ENCODE data around the gene TSPAN18. TPM values are rescaled to one million over a fixed set of nuclear protein-coding genes. Genes with fewer than 3 reads are reported as not detected.

TSPAN18 gene
- total RNA-seq, 4 donors from 2014 or later: 6.7 to 13.1 (median 7.9) TPM

DNA sequence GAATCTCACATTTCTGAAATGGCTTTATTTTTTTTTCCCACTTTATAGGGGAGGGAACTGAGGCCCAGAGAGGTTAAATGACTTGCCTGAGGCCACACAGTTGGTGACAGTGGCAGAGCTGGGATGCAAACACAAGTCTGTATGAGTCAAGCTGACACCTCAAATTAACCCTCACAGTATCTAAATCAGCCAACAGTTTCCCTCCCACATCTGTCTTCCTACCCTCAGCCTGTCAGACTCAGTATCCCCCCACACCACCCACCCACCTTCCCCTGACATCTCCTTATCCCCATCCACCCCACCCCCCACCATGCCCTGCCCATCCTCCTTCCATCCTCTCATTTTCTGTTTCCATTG, 128.7 kb downstream of the TSPAN18 start:
- no peak overlapping the region for H3K4me3 ChIP-seq
- H3K4me1 ChIP-seq: peaks cover 0 to 8% (median 0%) of the 10 kb centered on the region in 4 donors
- no peaks in the 10 kb centered on the region for H3K36me3 ChIP-seq
- no peak for DNase-seq (ENCODE audit: low spot score in 2 of 2)
- no peaks in the 10 kb centered on the region for H3K27me3 ChIP-seq
- TF ChIP-seq POLR2A (IDR thresholded peaks at IDR 0.05): no peak
- H3K9me3 ChIP-seq: no peaks in the 10 kb centered on the region
- H3K27ac ChIP-seq: no peak overlapping the region

DNA sequence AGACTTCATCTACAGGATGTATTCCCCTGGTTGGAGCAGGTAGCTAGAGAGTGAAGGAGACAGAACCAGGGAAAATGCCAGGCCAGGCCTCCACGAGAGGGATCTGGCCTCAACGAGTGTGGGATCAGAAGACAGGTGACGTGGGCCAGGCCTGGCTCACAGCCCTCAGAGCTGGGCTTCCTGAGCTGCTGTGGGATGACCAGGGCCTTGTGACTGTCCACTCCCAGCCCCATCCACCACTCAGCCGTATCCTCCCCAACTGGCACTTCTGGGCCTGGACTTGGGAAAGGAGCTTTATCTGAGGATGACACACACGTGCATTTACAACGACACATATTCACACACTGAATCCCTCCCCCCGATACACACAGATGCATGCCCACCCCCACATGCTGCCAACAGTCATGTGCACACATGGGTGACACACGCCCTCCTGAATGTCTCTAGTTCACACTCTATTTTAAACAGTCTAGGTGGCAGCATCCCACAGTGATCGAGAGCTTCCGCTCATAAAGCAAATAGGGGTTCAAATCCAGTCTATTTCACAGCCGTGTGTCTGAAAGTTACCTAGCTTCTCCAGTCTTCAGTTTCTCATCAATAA, 130.8 kb downstream of the TSPAN18 start:
- Histone ChIP-seq H3K27me3 (no peaks in the 10 kb centered on the region), H3K4me3 (no peak overlapping the region), H3K36me3 (no peaks in the 10 kb centered on the region), H3K9me3 (no peaks in the 10 kb centered on the region), H3K27ac (no peak overlapping the region), H3K4me1 (peaks cover 0 to 12% (median 8%) of the 10 kb centered on the region in 4 donors)
- TF ChIP-seq POLR2A (IDR thresholded peaks at IDR 0.05): no peak
- no peak for TF ChIP-seq EP300 (IDR thresholded peaks at IDR 0.05)
- TF ChIP-seq, protein P1, sequence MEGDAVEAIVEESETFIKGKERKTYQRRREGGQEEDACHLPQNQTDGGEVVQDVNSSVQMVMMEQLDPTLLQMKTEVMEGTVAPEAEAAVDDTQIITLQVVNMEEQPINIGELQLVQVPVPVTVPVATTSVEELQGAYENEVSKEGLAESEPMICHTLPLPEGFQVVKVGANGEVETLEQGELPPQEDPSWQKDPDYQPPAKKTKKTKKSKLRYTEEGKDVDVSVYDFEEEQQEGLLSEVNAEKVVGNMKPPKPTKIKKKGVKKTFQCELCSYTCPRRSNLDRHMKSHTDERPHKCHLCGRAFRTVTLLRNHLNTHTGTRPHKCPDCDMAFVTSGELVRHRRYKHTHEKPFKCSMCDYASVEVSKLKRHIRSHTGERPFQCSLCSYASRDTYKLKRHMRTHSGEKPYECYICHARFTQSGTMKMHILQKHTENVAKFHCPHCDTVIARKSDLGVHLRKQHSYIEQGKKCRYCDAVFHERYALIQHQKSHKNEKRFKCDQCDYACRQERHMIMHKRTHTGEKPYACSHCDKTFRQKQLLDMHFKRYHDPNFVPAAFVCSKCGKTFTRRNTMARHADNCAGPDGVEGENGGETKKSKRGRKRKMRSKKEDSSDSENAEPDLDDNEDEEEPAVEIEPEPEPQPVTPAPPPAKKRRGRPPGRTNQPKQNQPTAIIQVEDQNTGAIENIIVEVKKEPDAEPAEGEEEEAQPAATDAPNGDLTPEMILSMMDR (IDR thresholded peaks at IDR 0.05): no peak
- 89 to 92% methylated on average over 11 of the region's 11 CpGs for WGBS, 2 donors
- no peak for DNase-seq (ENCODE audit: low spot score in 2 of 2)

DNA sequence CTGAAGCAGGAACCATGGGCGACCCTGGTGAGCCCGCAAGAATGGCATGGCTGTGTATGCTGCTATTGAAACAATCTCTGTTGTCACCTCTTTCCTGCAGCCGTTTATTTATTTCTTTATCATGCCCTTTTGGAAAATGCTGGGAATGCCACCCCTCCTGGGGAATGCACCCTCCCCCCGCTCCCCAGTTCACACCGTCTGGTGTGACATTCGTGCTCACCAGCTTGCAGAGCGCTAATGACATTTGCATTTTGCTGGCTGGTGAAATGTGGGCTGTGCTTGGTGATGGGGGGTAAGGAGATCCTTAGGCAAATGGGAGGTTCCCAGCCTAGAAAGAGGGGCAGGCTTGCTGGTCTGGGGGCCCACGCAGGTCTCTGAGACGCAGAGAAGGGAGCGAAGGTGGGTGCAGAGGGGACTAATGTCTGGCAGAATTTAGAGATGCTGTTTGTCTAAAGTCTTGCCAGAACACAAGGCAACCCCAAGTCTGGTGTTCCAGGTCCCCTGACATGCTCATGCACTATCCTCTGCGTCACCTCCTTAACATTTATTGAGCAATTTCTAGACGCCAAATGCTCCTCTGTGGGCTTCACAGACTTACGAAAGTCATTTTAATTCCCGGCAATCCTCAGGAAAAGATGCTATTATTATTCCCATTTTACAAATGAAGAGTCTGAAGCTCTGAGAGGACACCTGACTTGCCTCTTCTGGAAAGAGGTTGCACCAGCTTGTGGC, 132.2 kb downstream of the TSPAN18 start:
- Histone ChIP-seq H3K27me3 (no peaks in the 10 kb centered on the region), H3K4me3 (no peak overlapping the region), H3K9me3 (no peaks in the 10 kb centered on the region), H3K4me1 (peaks cover 0 to 20% (median 10%) of the 10 kb centered on the region in 4 donors), H3K27ac (no peak overlapping the region), H3K36me3 (no peaks in the 10 kb centered on the region)
- TF ChIP-seq, protein P1 (IDR thresholded peaks at IDR 0.05): no peak
- TF ChIP-seq POLR2A (IDR thresholded peaks at IDR 0.05) (no peak), EP300 (IDR thresholded peaks at IDR 0.05) (no peak)
- DNase-seq (ENCODE audit: low spot score in 2 of 2): no peak
- WGBS, 2 donors: 78 to 80% methylated on average over 14 of the region's 14 CpGs

DNA sequence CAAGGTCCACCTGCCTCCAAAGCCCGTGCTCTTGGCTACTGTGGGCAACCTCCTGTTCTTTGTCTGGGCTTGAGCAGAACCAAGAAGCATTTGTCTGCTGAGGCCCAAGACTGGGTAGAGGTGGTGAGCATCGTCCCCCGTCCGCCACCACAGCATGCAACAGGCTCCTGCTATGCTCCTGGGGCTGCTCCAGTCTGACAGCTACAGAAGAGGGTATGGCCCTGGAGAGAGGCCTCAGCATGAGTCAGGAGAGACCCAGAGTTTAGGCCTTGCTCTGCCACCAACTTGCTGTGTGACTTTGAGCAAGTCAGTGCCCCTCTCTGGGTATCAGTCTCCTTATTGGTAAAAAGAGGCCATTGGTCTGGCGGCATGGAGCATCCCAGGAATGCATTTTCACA, 132.8 kb downstream of the TSPAN18 start:
- peaks cover 0 to 20% (median 10%) of the 10 kb centered on the region in 4 donors for H3K4me1 ChIP-seq
- H3K27ac ChIP-seq: no peak overlapping the region
- no peak overlapping the region for H3K4me3 ChIP-seq
- DNase-seq (ENCODE audit: low spot score in 2 of 2): no peak
- WGBS, 2 donors: 81 to 93% methylated on average over 2 to 5 of the region's 5 CpGs
- H3K36me3 ChIP-seq: no peaks in the 10 kb centered on the region
- no peaks in the 10 kb centered on the region for H3K9me3 ChIP-seq
- H3K27me3 ChIP-seq: no peaks in the 10 kb centered on the region
- TF ChIP-seq, protein P1 (IDR thresholded peaks at IDR 0.05): no peak
- TF ChIP-seq EP300 (IDR thresholded peaks at IDR 0.05): no peak
- no peak for TF ChIP-seq POLR2A (IDR thresholded peaks at IDR 0.05)

DNA sequence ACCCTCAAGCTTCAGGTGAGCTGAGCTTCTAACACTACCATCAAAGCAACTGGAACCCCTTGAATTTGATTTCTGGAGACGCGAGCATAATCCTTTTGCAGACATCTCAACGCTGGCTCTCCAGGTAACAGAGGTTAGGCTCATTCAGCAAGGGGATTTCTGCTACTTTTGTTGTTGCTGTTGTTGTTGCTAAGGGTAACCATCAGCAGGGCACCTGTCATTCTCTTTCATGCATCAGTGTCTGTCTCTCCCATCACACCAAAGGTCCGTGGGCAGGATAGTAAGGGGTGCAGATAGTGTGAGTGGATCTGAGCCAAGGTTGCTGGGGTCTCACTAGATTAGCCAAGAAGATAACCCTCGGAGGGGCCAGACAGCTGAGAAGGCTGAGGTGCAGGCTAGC, 133.6 kb downstream of the TSPAN18 start:
- H3K4me1 ChIP-seq: peaks cover 0 to 20% (median 10%) of the 10 kb centered on the region in 4 donors
- DNase-seq (ENCODE audit: low spot score in 2 of 2): no peak
- H3K27ac ChIP-seq: no peak overlapping the region
- no peaks in the 10 kb centered on the region for H3K36me3 ChIP-seq
- H3K27me3 ChIP-seq: no peaks in the 10 kb centered on the region
- 95% methylated on average over 5 of the region's 5 CpGs for WGBS, 2 donors
- H3K9me3 ChIP-seq: no peaks in the 10 kb centered on the region
- no peak for TF ChIP-seq EP300 (IDR thresholded peaks at IDR 0.05)
- TF ChIP-seq, protein P1 (IDR thresholded peaks at IDR 0.05): no peak
- no peak for TF ChIP-seq POLR2A (IDR thresholded peaks at IDR 0.05)
- H3K4me3 ChIP-seq: no peak overlapping the region

Measured in tibial nerve (tissue), 4 donors.